Activated T-helper 2 cell treated with anti-CD3 and anti-CD28 coated beads, Interferon-gamma antibody, Interleukin-2, Interleukin-4, amounts not matched to agents 10 μg/mL and 5 μg/mL and 100 μg/mL, durations not matched to agents 14 hours and 24 hours and 36 hours (primary cell): Measurements from ENCODE around the gene GRPEL2. TPM values are rescaled to one million over a fixed set of nuclear protein-coding genes. Genes with fewer than 3 reads are reported as not detected.

ENCODE experiments used
- DNase-seq: peaks from one replicate; pipeline ENCODE4 v3.0.0; 2021; ENCODE audit warnings: low spot score
- H3K27ac Mint-ChIP-seq: one replicate; pipeline ENCODE4 v1.8.0; 2021; ENCODE audit warnings: mixed read lengths
- H3K27me3 Mint-ChIP-seq: one replicate; pipeline ENCODE4 v1.8.0; 2021; ENCODE audit warnings: low read depth, mixed read lengths
- H3K36me3 Mint-ChIP-seq: one replicate; pipeline ENCODE4 v1.8.0; 2021; ENCODE audit warnings: low read depth, mixed read lengths
- H3K4me1 Mint-ChIP-seq: one replicate; pipeline ENCODE4 v1.8.0; 2021; ENCODE audit warnings: low read depth, mixed read lengths
- H3K4me3 Mint-ChIP-seq: one replicate; pipeline ENCODE4 v1.8.0; 2021; ENCODE audit warnings: low read depth, mild to moderate bottlenecking, moderate library complexity, mixed read lengths
- H3K9me3 Mint-ChIP-seq: one replicate; pipeline ENCODE4 v1.8.0; 2021; ENCODE audit warnings: mixed read lengths
- intact Hi-C: fragments of 100-400 bp; cut with micrococcal nuclease; formaldehyde crosslinking; loops from one replicate; pipeline ENCODE4 v1.15.1; 2023
- total RNA-seq: library from RNA; stranded (reverse); gene quantifications from 2 replicates; pipeline ENCODE4 v1.2.3, GENCODE V29; 2022

GRPEL2 gene
- total RNA-seq, 1 donor from 2014 or later: 22.5 TPM

- Mint-ChIP-seq H3K9me3 (no peaks in the 10 kb centered on the region), H3K4me1 (peaks cover 19% of the 10 kb centered on the region), H3K4me3 (no peak overlapping the region), H3K27ac (no peak overlapping the region), H3K36me3 (peaks cover 17% of the 10 kb centered on the region), H3K27me3 (no peaks in the 10 kb centered on the region)
- intact Hi-C loops: loop anchor here (5.0 kb wide), 1 partner anchor 198 kb away; no protein-coding TSS in a partner anchor
- DNase-seq: no peak
Observed at GRCh38 chr5:149364719-149365118, 19.4 kb downstream of the GRPEL2 start.

- Mint-ChIP-seq H3K9me3 (no peaks in the 10 kb centered on the region), H3K36me3 (peaks cover 11% of the 10 kb centered on the region), H3K27me3 (no peaks in the 10 kb centered on the region), H3K4me3 (no peak overlapping the region), H3K4me1 (peaks cover 12% of the 10 kb centered on the region), H3K27ac (no peak overlapping the region)
- DNase-seq: no peak
- intact Hi-C loops: loop anchor here (5.0 kb wide), 1 partner anchor 197 kb away; no protein-coding TSS in a partner anchor
Observed at GRCh38 chr5:149365418-149365817, 20.1 kb downstream of the GRPEL2 start.

GRCh38 chr5:149366169-149366729 lies 20.9 kb downstream of the GRPEL2 start:
- Mint-ChIP-seq H3K36me3 (peaks cover 11% of the 10 kb centered on the region), H3K27ac (no peak overlapping the region), H3K27me3 (no peaks in the 10 kb centered on the region), H3K9me3 (no peaks in the 10 kb centered on the region), H3K4me3 (no peak overlapping the region), H3K4me1 (peaks cover 7% of the 10 kb centered on the region)
- intact Hi-C loops: loop anchor here (5.0 kb wide), 1 partner anchor 196 kb away; no protein-coding TSS in a partner anchor
- DNase-seq: no peak

- Mint-ChIP-seq H3K9me3 (no peaks in the 10 kb centered on the region), H3K4me1 (peaks cover 7% of the 10 kb centered on the region), H3K36me3 (peaks cover 11% of the 10 kb centered on the region), H3K27me3 (no peaks in the 10 kb centered on the region), H3K4me3 (no peak overlapping the region), H3K27ac (no peak overlapping the region)
- intact Hi-C loops: loop anchor here (1.0 to 5.0 kb wide), 2 partner anchors 50 to 195 kb away; no protein-coding TSS in a partner anchor
- peak; percentile 32 for DNase-seq
Observed at GRCh38 chr5:149367249-149367971, 22.1 kb downstream of the GRPEL2 start.

GRCh38 chr5:149367972-149368645 lies 22.8 kb downstream of the GRPEL2 start:
- Mint-ChIP-seq H3K4me1 (peaks cover 6% of the 10 kb centered on the region), H3K36me3 (peaks cover 11% of the 10 kb centered on the region), H3K4me3 (no peak overlapping the region), H3K9me3 (no peaks in the 10 kb centered on the region), H3K27me3 (no peaks in the 10 kb centered on the region), H3K27ac (no peak overlapping the region)
- DNase-seq: no peak
- intact Hi-C loops: loop anchor here (1.0 to 5.0 kb wide), 2 partner anchors 51 to 194 kb away; no protein-coding TSS in a partner anchor

GRCh38 chr5:149370878-149371277 lies 25.6 kb downstream of the GRPEL2 start:
- Mint-ChIP-seq H3K27me3 (no peaks in the 10 kb centered on the region), H3K36me3 (peaks cover 8% of the 10 kb centered on the region), H3K4me3 (no peak overlapping the region), H3K27ac (no peak overlapping the region), H3K9me3 (no peaks in the 10 kb centered on the region), H3K4me1 (peaks cover 6% of the 10 kb centered on the region)
- no peak for DNase-seq
- intact Hi-C loops: loop anchor here (1.0 kb wide), 1 partner anchor 54 kb away; no protein-coding TSS in a partner anchor

GRCh38 chr5:149371296-149371962 lies 26.1 kb downstream of the GRPEL2 start:
- no peak overlapping the region for H3K4me3 Mint-ChIP-seq
- peak; percentile 49 for DNase-seq
- no peaks in the 10 kb centered on the region for H3K9me3 Mint-ChIP-seq
- H3K36me3 Mint-ChIP-seq: peaks cover 8% of the 10 kb centered on the region
- no peaks in the 10 kb centered on the region for H3K27me3 Mint-ChIP-seq
- intact Hi-C loops: loop anchor here (1.0 kb wide), 1 partner anchor 54 kb away; no protein-coding TSS in a partner anchor
- no peak overlapping the region for H3K27ac Mint-ChIP-seq
- H3K4me1 Mint-ChIP-seq: peaks cover 6% of the 10 kb centered on the region

GRCh38 chr5:149372076-149372795 lies 26.9 kb downstream of the GRPEL2 start:
- DNase-seq: no peak
- Mint-ChIP-seq H3K4me3 (no peak overlapping the region), H3K27me3 (no peaks in the 10 kb centered on the region), H3K9me3 (no peaks in the 10 kb centered on the region), H3K36me3 (peaks cover 4% of the 10 kb centered on the region), H3K4me1 (peaks cover 4% of the 10 kb centered on the region), H3K27ac (no peak overlapping the region)
- intact Hi-C loops: no loop called here

- no peaks in the 10 kb centered on the region for H3K27me3 Mint-ChIP-seq
- H3K4me1 Mint-ChIP-seq: no peaks in the 10 kb centered on the region
- H3K36me3 Mint-ChIP-seq: no peaks in the 10 kb centered on the region
- DNase-seq: no peak
- intact Hi-C loops: no loop called here
- H3K9me3 Mint-ChIP-seq: no peaks in the 10 kb centered on the region
- H3K27ac Mint-ChIP-seq: no peak overlapping the region
- H3K4me3 Mint-ChIP-seq: no peak overlapping the region
Observed at GRCh38 chr5:149372932-149373331, 27.6 kb downstream of the GRPEL2 start.

- no peak overlapping the region for H3K4me3 Mint-ChIP-seq
- no peaks in the 10 kb centered on the region for H3K36me3 Mint-ChIP-seq
- no peak overlapping the region for H3K27ac Mint-ChIP-seq
- intact Hi-C loops: no loop called here
- no peak for DNase-seq
- no peaks in the 10 kb centered on the region for H3K9me3 Mint-ChIP-seq
- no peaks in the 10 kb centered on the region for H3K27me3 Mint-ChIP-seq
- no peaks in the 10 kb centered on the region for H3K4me1 Mint-ChIP-seq
Observed at GRCh38 chr5:149374303-149374702, 29.0 kb downstream of the GRPEL2 start.

GRCh38 chr5:149374801-149375200 lies 29.5 kb downstream of the GRPEL2 start:
- Mint-ChIP-seq H3K4me1 (no peaks in the 10 kb centered on the region), H3K27me3 (no peaks in the 10 kb centered on the region), H3K36me3 (no peaks in the 10 kb centered on the region), H3K27ac (no peak overlapping the region), H3K9me3 (no peaks in the 10 kb centered on the region), H3K4me3 (no peak overlapping the region)
- intact Hi-C loops: no loop called here
- no peak for DNase-seq

- H3K9me3 Mint-ChIP-seq: no peaks in the 10 kb centered on the region
- no peak overlapping the region for H3K27ac Mint-ChIP-seq
- no peak for DNase-seq
- intact Hi-C loops: no loop called here
- H3K36me3 Mint-ChIP-seq: no peaks in the 10 kb centered on the region
- no peaks in the 10 kb centered on the region for H3K4me1 Mint-ChIP-seq
- no peak overlapping the region for H3K4me3 Mint-ChIP-seq
- H3K27me3 Mint-ChIP-seq: no peaks in the 10 kb centered on the region
Observed at GRCh38 chr5:149375434-149375833, 30.1 kb downstream of the GRPEL2 start.
